ENCODE data around the gene LYPD6B. TPM values are rescaled to one million over a fixed set of nuclear protein-coding genes. Genes with fewer than 3 reads are reported as not detected.

The LYPD6B gene
- total and polyA plus RNA-seq, 2 donors (not counting 1 experiment from before 2014, with no cell fraction given), result 1.5 to 2.7 TPM

DNA sequence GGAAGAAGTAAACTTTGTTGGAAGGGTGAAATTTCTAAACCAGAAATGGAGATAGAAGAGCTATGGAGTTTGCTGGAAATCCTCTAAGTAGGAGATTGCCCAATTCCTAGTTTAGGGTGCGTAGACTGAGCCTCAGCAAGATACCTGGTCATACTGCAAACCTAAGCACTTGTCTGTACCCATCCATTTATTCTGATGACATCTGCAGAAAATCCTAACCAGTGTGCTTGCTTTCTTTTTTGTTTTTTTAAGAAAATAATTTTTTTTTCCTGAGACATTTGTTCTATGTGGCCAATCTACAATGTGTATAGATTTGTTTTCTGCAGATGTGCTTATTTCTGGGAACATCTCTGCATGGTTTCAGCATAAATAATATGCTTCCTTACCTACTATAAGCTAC is 144.7 kb downstream of the LYPD6B start:
- no peak for ATAC-seq (ENCODE audit: low read depth)
- POLR2A ChIA-PET, result no interaction called here
- H3K9me3 Mint-ChIP-seq (ENCODE audit: insufficient read depth), result no peaks in the 10 kb centered on the region

GRCh38 chr2:149184991-149185390 is 146.5 kb downstream of the LYPD6B start:
- ChIA-PET CTCF (no interaction called here), POLR2A (no interaction called here)
- Histone ChIP-seq H3K36me3 (replicated peaks in 1 of 2; ENCODE audit: control extremely low read depth in 1 of 2, control insufficient read depth in 1 of 2, extremely low read depth in 1 of 2, insufficient read depth in 2 of 2, low read length in 1 of 2) (no peaks in the 10 kb centered on the region), H3K4me1 (ENCODE audit: control insufficient read depth in 2 of 2, insufficient read depth in 2 of 2, low read length in 2 of 2) (no peaks in the 10 kb centered on the region), H3K9ac (ENCODE audit: low read length) (no peak overlapping the region), H2AFZ (ENCODE audit: insufficient read depth, low read depth, low read length, poor library complexity, severe bottlenecking) (no peak overlapping the region), H3K79me2 (ENCODE audit: control insufficient read depth, insufficient read depth, low read length) (no peaks in the 10 kb centered on the region), H3K4me3 (ENCODE audit: control extremely low read depth in 1 of 5, extremely low read depth in 1 of 5, insufficient read depth in 1 of 5, low read depth in 2 of 5, low read length in 4 of 5) (no peak overlapping the region), H4K20me1 (ENCODE audit: control insufficient read depth, insufficient read depth, low read length, poor library complexity, severe bottlenecking) (no peaks in the 10 kb centered on the region), H3K9me3 (ENCODE audit: control extremely low read depth in 1 of 3, control insufficient read depth in 2 of 3, insufficient read depth in 1 of 3, low read length in 2 of 3) (no peaks in the 10 kb centered on the region), H3K27ac (ENCODE audit: low read length in 2 of 2) (no peak overlapping the region), H3K4me2 (replicated peaks; ENCODE audit: low read depth, low read length, poor library complexity, severe bottlenecking) (no peak overlapping the region), H3K27me3 (replicated peaks in 1 of 4; ENCODE audit: control extremely low read depth in 1 of 4, control insufficient read depth in 3 of 4, insufficient read depth in 4 of 4, low read length in 3 of 4) (no peaks in the 10 kb centered on the region)
- Mint-ChIP-seq H3K4me1 (peaks cover 1% of the 10 kb centered on the region), H3K9me3 (ENCODE audit: insufficient read depth) (no peaks in the 10 kb centered on the region), H3K4me3 (no peak overlapping the region), H3K27me3 (peaks cover 4% of the 10 kb centered on the region), H3K27ac (no peak overlapping the region)
- intact Hi-C loops (cut with micrococcal nuclease), result no loop called here
- WGBS (ENCODE audit: insufficient coverage), result 100% methylated on average over 1 of the region's 2 CpGs
- no peak for ATAC-seq (ENCODE audit: low read depth)
- DNase-seq, result no peak
- TF ChIP-seq, protein P1, sequence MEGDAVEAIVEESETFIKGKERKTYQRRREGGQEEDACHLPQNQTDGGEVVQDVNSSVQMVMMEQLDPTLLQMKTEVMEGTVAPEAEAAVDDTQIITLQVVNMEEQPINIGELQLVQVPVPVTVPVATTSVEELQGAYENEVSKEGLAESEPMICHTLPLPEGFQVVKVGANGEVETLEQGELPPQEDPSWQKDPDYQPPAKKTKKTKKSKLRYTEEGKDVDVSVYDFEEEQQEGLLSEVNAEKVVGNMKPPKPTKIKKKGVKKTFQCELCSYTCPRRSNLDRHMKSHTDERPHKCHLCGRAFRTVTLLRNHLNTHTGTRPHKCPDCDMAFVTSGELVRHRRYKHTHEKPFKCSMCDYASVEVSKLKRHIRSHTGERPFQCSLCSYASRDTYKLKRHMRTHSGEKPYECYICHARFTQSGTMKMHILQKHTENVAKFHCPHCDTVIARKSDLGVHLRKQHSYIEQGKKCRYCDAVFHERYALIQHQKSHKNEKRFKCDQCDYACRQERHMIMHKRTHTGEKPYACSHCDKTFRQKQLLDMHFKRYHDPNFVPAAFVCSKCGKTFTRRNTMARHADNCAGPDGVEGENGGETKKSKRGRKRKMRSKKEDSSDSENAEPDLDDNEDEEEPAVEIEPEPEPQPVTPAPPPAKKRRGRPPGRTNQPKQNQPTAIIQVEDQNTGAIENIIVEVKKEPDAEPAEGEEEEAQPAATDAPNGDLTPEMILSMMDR (IDR thresholded peaks at IDR 0.05), result no peak
- no peak for TF ChIP-seq EZH2 (IDR thresholded peaks at IDR 0.05; ENCODE audit: borderline replicate concordance, insufficient read depth, low read depth, low read length, poor library complexity, severe bottlenecking)

More for the DNA sequence above, 144.7 kb downstream of the LYPD6B start:
- no peak overlapping the region for H3K4me3 ChIP-seq (ENCODE audit: control extremely low read depth in 1 of 5, extremely low read depth in 1 of 5, insufficient read depth in 1 of 5, low read depth in 2 of 5, low read length in 4 of 5)
- no peaks in the 10 kb centered on the region for H4K20me1 ChIP-seq (ENCODE audit: control insufficient read depth, insufficient read depth, low read length, poor library complexity, severe bottlenecking)
- H3K4me2 ChIP-seq (replicated peaks; ENCODE audit: low read depth, low read length, poor library complexity, severe bottlenecking), result no peak overlapping the region
- Mint-ChIP-seq H3K27ac (no peak overlapping the region), H3K4me3 (no peak overlapping the region), H3K4me1 (peaks cover 1% of the 10 kb centered on the region), H3K27me3 (peaks cover 4% of the 10 kb centered on the region)
- H2AFZ ChIP-seq (ENCODE audit: insufficient read depth, low read depth, low read length, poor library complexity, severe bottlenecking), result no peak overlapping the region
- H3K79me2 ChIP-seq (ENCODE audit: control insufficient read depth, insufficient read depth, low read length), result no peaks in the 10 kb centered on the region
- WGBS (ENCODE audit: insufficient coverage), result no CpG with 5 or more reads among the region's 1 CpG
- intact Hi-C loops (cut with micrococcal nuclease), result no loop called here
- no peaks in the 10 kb centered on the region for H3K36me3 ChIP-seq (replicated peaks in 1 of 2; ENCODE audit: control extremely low read depth in 1 of 2, control insufficient read depth in 1 of 2, extremely low read depth in 1 of 2, insufficient read depth in 2 of 2, low read length in 1 of 2)
- no peak overlapping the region for H3K9ac ChIP-seq (ENCODE audit: low read length)
- H3K27ac ChIP-seq (ENCODE audit: low read length in 2 of 2), result no peak overlapping the region
- H3K9me3 ChIP-seq (ENCODE audit: control extremely low read depth in 1 of 3, control insufficient read depth in 2 of 3, insufficient read depth in 1 of 3, low read length in 2 of 3), result no peaks in the 10 kb centered on the region
- TF ChIP-seq, protein P1 (IDR thresholded peaks at IDR 0.05), result no peak
- no peaks in the 10 kb centered on the region for H3K4me1 ChIP-seq (ENCODE audit: control insufficient read depth in 2 of 2, insufficient read depth in 2 of 2, low read length in 2 of 2)
- no peaks in the 10 kb centered on the region for H3K27me3 ChIP-seq (replicated peaks in 1 of 4; ENCODE audit: control extremely low read depth in 1 of 4, control insufficient read depth in 3 of 4, insufficient read depth in 4 of 4, low read length in 3 of 4)
- no peak for DNase-seq
- CTCF ChIA-PET, result interaction anchor here (0.5 kb wide), 1 partner anchor 61 kb away, joined by 3 read pairs; no protein-coding TSS in a partner anchor

All from B cell (primary cell).